IMR-90 (cell line): ENCODE data around the gene CDCP1.

Source experiments
- CTCF ChIP-seq: conservative IDR thresholded peaks from 2 replicates; pipeline ENCODE4 v1.5.1; 2012; ENCODE audit warnings: mild to moderate bottlenecking, low read depth, low read length, improper control_type of control experiment
- ELK1 ChIP-seq: fragments of 150-350 bp; IDR thresholded peaks from 2 replicates; pipeline ENCODE4 v1.6.1; 2016; ENCODE audit warnings: low read depth, mild to moderate bottlenecking, low read length, moderate library complexity, borderline replicate concordance
- MAZ ChIP-seq: IDR thresholded peaks from 2 replicates; pipeline ENCODE4 v1.6.1; 2012; ENCODE audit warnings: low read depth, mild to moderate bottlenecking, low read length, improper control_type of control experiment, moderate library complexity, borderline replicate concordance
- MXI1 ChIP-seq: IDR thresholded peaks from 2 replicates; pipeline ENCODE4 v1.6.1; 2012; ENCODE audit warnings: low read depth, mild to moderate bottlenecking, low read length, moderate library complexity, borderline replicate concordance
- NFE2L2 ChIP-seq: fragments of 150-350 bp; IDR thresholded peaks from 2 replicates; pipeline ENCODE4 v1.6.1; 2016; ENCODE audit warnings: low read depth, mild to moderate bottlenecking, low read length
- POLR2A ChIP-seq: IDR thresholded peaks from 2 replicates; pipeline ENCODE4 v1.6.1; 2012; ENCODE audit warnings: mild to moderate bottlenecking, low read depth, low read length
- RAD21 ChIP-seq: IDR thresholded peaks from 2 replicates; pipeline ENCODE4 v1.6.1; 2012; ENCODE audit warnings: low read length, improper control_type of control experiment
- RFX5 ChIP-seq: IDR thresholded peaks from 2 replicates; pipeline ENCODE4 v1.8.0; 2012; ENCODE audit warnings: low read depth, mild to moderate bottlenecking, low read length, moderate library complexity
- SMC3 ChIP-seq: fragments of 150-350 bp; IDR thresholded peaks from 2 replicates; pipeline ENCODE4 v1.6.1; 2016; ENCODE audit warnings: low read depth, mild to moderate bottlenecking, antibody characterized with exemption, low read length, moderate library complexity
- USF2 ChIP-seq: fragments of 150-350 bp; IDR thresholded peaks from 2 replicates; pipeline ENCODE4 v1.6.1; 2017; ENCODE audit warnings: mild to moderate bottlenecking, antibody characterized with exemption, low read length, low read depth

- TF ChIP-seq CTCF (no peak), POLR2A (no peak), USF2 (no peak), MAZ (no peak), SMC3 (no peak), NFE2L2 (no peak), RFX5 (no peak), ELK1 (no peak), MXI1 (no peak), RAD21 (no peak)
Observed at GRCh38 chr3:45062697-45063070, 83.5 kb downstream of the CDCP1 start.
